ENCODE measurements around the gene ARID3C.

ARID3C gene

DNA sequence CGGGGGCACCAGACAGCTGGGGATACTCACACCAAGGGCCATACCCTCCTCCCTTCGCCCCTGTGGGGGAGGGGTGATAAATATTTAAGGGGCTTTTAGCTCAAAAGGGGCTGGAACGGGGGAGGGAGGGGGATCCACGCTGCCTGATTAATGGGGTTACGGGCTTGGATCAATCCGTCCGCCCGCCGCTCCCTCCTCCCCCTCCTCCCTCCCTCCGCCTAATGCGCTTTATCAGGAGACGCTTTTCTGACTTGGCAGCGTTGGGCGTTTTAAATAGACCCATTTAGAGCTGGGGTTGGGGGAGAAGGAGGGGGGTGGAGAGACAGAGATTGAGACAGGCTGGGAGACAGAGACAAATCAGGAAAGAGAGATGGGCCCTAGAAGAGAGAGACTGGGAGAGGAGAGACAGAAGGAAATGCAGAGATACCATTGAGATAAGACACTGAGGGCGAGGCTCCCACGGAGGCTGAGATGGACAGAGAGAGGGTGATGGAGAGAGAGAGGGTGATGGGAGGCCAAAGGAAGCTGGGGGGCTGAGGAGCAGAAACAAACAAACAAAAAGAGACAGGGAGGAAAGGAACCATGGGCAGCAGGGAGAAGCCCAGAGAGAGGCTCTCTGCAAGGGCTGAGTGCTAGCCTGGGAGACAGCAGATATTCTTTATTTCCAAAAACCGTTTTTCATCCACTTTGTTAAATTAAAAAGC, 49.6 kb downstream of the ARID3C start:
- no peak overlapping the region for H3K4me3 ChIP-seq (ENCODE audit: low read depth, low read length)

DNA sequence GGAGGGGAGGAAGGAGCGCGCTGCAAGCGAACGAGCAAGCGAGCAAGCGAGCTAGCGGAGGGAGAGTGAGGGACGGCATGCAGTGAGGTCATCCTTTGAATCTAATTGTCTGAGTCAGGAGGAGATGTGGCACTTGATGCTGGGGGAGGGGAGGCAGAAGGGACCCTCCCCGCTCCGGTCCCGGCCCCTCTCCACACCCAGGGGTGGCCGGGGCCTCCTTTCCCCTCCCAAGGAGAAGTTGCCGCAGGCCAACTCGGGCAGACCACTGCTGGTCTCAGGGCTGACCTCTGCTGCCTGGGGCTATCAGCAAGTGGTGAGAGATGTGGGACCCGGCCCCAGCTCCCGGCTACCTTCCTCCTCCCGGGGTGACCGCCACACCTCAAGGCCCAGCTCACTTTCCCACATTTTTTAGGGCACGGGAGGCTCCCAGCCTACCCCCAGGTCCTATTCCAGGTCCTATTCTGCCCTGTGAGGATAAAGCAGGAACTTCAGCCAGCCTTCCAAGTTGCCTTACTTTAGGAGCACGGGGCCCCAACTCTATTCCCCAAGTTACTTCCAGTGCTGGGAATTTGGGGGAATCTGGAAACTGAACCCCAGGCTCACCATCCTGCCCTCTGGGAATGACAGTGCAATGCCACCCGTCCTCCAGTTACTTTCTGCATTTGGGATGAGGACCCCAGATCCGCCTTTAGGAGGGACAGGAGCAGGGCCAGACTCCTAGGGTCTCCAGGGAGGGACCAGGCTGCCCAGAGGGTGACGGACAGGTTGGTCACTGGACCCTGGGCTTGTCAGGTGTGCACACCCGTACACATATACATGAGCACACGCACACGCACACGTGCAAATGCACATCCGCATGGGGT, 50.4 kb downstream of the ARID3C start:
- H3K4me3 ChIP-seq (ENCODE audit: low read depth, low read length): peak overlapping the region; percentile 27

DNA sequence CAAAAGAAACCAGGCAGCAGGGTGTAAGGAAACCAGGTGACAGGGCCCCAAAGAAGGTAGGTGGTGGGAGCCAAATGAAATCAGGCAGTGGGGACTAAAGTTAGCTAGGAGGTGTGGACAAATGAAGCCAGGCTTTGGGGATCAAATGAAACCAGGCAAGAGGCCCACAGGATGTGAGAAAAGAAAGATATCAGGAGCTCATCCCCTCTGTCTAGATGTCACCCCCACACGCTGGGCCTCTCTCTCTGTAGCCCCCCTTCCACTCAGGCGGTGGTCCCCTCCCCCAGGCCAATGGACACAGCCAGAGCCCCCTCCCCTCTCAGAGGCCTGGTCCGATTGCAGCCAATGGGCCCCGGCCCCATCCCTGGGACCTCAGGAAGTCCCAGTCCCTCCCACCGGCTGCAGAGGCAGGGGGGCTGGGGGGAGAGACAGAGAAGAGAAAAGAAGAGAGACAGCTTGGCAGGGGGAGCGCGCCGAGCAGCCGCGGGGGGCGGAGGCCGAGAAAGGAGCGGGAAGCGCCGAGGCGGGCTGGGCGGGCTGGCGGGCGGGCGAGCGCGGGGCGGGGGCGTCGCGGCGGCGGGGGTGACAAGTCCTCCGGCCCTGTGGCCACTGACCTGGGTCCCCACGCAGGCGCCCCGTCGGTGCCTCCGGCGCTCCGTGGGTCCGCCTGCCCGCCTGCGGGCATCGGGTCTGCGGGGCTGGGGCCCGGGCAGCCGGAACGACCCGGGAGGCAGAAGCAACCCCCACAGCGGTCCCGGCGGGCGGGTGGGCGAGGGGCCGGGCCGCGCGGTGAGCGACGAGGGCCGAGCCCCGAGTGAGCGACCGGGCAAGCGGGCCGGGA, 51.2 kb downstream of the ARID3C start:
- H3K4me3 ChIP-seq (ENCODE audit: low read depth, low read length): peak overlapping the region; percentile 27

DNA sequence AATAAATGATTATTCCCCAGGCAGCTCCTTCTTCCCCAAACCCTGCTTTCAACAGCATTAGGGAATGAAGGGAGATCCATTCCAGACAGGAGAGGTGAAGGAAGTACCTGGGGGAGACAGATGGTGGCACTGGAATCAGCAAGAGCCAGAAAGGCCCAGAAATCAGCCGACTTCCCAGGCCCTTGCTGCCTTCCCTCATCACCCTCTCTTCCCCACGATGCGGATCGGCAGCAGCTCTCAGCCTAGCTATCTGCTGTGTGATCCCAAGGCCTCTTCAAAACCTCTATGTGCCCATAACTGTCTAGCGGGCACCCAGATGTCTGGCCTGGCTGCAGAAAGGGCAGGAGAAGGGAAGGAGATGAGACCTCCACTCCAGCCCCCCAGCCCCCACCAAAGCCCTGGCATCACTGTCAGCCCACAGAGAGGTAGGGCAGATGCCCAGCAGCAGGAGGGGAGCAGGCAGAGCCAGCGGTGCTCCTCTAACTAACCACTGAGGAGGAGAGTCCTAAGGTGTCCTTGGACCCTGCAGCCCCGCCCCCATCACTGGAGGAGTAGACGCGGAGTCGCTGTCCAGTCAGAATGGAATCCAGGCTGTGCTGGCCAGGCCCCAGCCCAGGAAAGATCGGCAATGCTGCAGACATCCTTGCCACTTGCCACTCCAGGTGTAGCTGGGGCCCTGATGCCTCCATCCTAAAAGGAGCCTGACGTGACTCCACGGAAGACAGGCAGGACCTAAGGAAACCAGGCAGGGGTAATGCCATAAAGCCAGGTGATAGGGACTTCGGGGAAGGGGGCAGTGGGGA, 52.1 kb downstream of the ARID3C start:
- H3K4me3 ChIP-seq (ENCODE audit: low read depth, low read length): no peak overlapping the region

DNA sequence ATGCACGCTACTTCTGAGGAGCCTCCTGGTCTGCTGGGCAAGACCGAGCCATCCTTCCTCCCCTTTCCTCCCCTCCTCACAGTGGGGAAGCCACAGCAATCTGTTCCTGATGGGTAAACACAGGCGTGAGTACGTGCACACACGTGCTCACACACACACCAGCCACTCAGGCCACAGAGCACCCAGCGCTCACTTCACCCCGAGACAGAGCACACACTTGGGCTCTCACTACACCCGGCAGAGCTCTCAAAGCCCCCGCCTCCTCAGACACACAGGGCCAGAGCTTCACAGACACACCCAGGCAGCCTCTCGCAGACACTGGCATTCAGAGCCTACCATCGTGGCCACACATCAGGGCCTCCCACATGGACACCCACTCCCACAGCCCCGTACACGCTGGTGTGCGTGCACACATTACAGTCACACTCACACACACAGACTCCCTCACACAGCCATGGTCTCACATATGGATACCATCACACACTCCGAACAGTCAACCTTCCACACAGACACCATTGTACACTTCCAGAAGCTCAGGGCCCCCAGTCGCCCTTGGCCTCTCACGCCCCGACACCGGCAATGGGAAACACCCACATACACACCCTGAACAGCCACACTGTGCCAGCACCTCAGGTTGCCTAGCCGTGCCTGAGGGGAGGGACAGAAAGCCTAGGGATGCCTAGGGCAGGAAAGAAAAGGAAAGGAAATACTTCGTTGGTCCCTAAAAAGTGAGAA, 52.8 kb downstream of the ARID3C start:
- H3K4me3 ChIP-seq (ENCODE audit: low read depth, low read length): no peak overlapping the region

DNA sequence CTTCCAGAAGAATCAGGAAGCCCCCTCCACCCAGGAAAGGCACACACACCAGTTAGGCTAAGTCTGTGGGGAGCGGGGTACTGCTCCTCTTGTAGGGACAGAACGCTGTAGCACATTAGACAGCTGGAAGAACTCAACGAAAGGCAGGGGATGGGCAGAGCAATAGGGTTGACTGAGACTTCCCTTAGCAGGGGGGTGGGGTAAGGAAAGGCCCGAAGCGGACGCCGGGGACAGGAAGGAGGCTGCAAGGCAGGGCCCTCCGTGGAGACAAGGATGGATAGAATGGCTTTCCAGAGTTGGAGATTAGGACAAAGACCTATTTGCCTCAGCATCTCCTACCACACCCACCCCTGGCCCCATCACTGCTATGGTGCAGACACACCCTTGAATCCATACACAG, 53.6 kb downstream of the ARID3C start:
- H3K4me3 ChIP-seq (ENCODE audit: low read depth, low read length): no peak overlapping the region

DNA sequence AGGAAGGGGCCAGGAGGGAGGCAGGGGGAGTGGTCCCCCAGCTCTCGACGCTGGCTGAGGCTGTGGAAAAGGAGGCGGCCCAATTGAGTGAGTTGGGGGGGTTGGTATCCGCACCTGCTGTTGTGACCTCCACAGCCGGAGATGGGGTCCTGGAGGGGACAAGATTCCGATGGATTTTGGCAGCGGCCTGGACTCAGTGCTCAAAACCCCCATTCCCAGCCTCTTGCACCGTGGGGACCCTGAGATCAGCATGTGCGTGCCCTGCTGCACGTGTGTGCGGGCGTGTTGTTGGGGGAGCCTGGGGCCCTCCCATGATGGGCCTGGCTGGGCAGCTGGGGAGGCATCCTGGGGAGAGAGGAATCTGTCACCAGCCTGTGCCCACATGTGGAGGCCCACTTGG, 54.3 kb downstream of the ARID3C start:
- no peak overlapping the region for H3K4me3 ChIP-seq (ENCODE audit: low read depth, low read length)

DNA sequence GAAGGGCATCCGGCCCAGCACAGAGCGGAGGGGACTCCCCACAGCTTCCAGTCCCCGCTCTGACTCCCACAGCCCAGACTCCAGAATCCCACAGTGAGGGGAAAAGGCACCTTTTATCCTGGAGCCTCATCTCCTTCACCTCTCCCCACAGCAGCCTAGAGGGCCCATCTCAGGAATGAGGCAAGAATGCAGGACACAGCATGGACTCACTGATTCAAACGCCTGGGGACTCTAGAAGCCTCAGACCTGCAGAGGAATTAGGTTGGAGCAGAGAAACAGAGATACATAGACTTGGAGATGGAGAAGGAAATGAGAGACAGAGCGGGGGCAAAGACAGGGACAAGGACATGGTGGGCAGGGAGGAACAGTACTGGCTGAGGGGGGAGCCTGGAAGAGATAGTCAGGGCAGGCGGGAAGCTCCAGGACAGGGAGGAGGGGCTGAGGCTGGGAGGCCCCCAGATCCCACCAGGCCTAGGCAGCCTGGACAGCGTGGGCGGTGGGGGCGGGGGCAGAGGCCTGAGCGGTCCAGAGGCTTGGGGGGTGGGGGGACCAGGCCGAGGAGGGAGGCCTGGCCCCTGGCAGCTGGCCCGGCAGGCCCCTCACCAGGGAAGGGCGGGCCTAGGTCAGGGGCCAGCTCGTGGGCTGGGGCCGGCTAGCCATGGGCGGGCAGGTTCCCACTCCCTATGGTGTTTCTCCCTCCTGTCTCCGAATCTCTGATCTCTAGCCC, 55.1 kb downstream of the ARID3C start:
- no peak overlapping the region for H3K4me3 ChIP-seq (ENCODE audit: low read depth, low read length)

DNA sequence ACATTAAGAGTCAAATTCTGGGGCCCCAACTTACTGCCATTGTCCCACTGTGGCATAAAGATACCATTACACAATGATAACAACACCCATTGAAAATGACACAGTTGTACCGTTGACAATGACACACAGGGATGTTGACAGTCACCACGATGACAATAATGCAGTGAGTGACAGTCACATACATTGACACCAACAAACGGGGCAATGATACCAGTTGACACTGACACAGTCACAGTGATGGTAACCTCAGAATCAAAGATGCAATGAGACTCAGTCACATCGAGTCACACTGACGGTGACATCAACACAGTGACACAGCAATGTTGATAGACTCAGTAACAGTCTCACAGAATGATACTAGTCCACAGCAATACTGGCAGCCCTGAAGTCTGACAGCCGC, 56.2 kb downstream of the ARID3C start:
- no peak overlapping the region for H3K4me3 ChIP-seq (ENCODE audit: low read depth, low read length)

DNA sequence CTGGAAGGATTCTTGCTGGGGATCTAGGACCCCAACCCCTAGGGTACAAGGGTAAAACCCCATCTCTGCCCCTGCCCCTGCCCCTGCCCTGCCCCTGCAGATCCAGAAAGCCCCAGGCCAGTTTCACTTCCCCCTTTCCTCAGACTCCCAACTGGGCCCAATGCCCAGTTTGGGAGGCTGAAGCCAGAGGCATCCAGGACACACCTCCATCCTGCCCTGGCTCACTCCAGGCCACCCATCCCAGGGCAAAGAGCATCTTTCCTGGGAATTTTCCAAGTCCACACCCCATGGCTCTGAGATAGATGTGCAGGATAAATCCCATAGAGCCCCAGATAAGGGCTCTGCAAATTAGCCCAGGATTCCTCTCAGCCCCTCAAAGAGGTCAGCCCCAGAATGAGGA, 56.8 kb downstream of the ARID3C start:
- no peak overlapping the region for H3K4me3 ChIP-seq (ENCODE audit: low read depth, low read length)

DNA sequence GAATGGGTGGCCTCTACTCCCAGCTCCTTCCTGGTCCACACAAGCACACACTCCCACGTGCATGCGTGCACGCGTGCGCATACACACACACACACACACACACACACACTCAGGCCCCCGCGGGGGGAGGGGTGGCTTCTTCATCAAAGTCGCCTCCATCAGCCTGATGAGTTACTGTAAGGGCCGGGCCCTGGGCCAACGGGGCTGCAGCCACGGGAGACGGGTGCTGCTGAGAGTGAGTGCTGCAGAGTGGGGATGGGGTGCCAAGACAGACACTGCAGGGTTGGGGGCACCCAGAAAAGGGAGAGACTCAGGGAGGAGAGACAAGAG, 57.4 kb downstream of the ARID3C start:
- H3K4me3 ChIP-seq (ENCODE audit: low read depth, low read length): no peak overlapping the region

Data from iPS-11a (cell line).